Fibroblast of lung (primary cell): ENCODE results near the gene ROR2. TPM values are rescaled to one million over a fixed set of nuclear protein-coding genes. Genes with fewer than 3 reads are reported as not detected.
A peak's percentile ranks its signal among the peaks of the same experiment; 100 is the strongest.

Source experiments
- DNase-seq, 2 donors: peaks; one replicate each; pipeline versions ENCODE4 v3.0.0 to v3.0.0-alpha.2; 2010; ENCODE audit warnings: low read depth in 2 of 2
- H2AFZ ChIP-seq: 2 replicates; pipeline ENCODE4 v1.5.1; 2012; ENCODE audit warnings: low read length, control low read depth, inconsistent platforms
- H3K27ac ChIP-seq: 2 replicates; pipeline ENCODE4 v1.5.1; 2011; ENCODE audit warnings: low read length, control low read depth; ENCODE audit not compliant: insufficient read depth
- H3K27me3 ChIP-seq: 2 replicates; pipeline ENCODE4 v1.5.1; 2011; ENCODE audit warnings: mild to moderate bottlenecking, low read length; ENCODE audit not compliant: control insufficient read depth, insufficient read depth
- H3K36me3 ChIP-seq: 2 replicates; pipeline ENCODE4 v1.5.1; 2011; ENCODE audit warnings: low read length; ENCODE audit not compliant: control insufficient read depth, insufficient read depth
- H3K4me1 ChIP-seq: 2 replicates; pipeline ENCODE4 v1.5.1; 2011; ENCODE audit warnings: low read length; ENCODE audit not compliant: control insufficient read depth, insufficient read depth; ENCODE audit errors: extremely low read depth
- H3K4me2 ChIP-seq: 2 replicates; pipeline ENCODE4 v1.5.1; 2011; ENCODE audit warnings: low read length, control low read depth; ENCODE audit not compliant: insufficient read depth; ENCODE audit errors: extremely low read depth
- H3K4me3 ChIP-seq, 4 experiments: fragments of 200-600 bp in 1 of 4; sonication (generic) in 1 of 4; replicated peaks in 1 of 4; 2 replicates each; pipeline ENCODE4 v1.5.1; 2011 to 2016; ENCODE audit warnings: low read length in 4 of 4, low read depth in 3 of 4, mild to moderate bottlenecking in 3 of 4, control low read depth in 2 of 4, inconsistent platforms in 1 of 4, mixed read lengths in 1 of 4; ENCODE audit not compliant: insufficient read depth in 1 of 4; ENCODE audit errors: control extremely low read depth in 1 of 4
- H3K79me2 ChIP-seq: 2 replicates; pipeline ENCODE4 v1.5.1; 2012; ENCODE audit warnings: mild to moderate bottlenecking, low read length, inconsistent platforms; ENCODE audit not compliant: control insufficient read depth, insufficient read depth
- H3K9ac ChIP-seq: 2 replicates; pipeline ENCODE4 v1.5.1; 2011; ENCODE audit warnings: mild to moderate bottlenecking, low read length, control low read depth; ENCODE audit not compliant: insufficient read depth
- H3K9me3 ChIP-seq: 2 replicates; pipeline ENCODE4 v1.5.1; 2012; ENCODE audit warnings: low read depth, low read length; ENCODE audit not compliant: control insufficient read depth, insufficient read depth
- H4K20me1 ChIP-seq: 2 replicates; pipeline ENCODE4 v1.5.1; 2011; ENCODE audit warnings: low read length; ENCODE audit not compliant: control insufficient read depth, insufficient read depth; ENCODE audit errors: extremely low read depth
- EZH2 ChIP-seq: IDR thresholded peaks from 2 replicates; pipeline ENCODE4 v1.5.1; 2012; ENCODE audit warnings: low read length, control low read depth, mild to moderate bottlenecking; ENCODE audit errors: missing control alignments
- polyA plus RNA-seq, 2 donors: library from polyadenylated mRNA; depleted of rRNA in 1 of 2; stranded (reverse) in 1 of 2; unstranded in 1 of 2; fragments of >200 nt; gene quantifications; 2 replicates each; pipeline ENCODE4 v1.2.1, GENCODE V29; 2011 to 2012; ENCODE audit warnings: missing spikeins in 1 of 2
- total RNA-seq: library from RNA; depleted of rRNA; stranded (reverse); fragments of >200 nt; gene quantifications from 2 replicates; pipeline ENCODE4 v1.2.1, GENCODE V29; 2014
- TF ChIP-seq, protein P1 (sequence below), 2 donors: IDR thresholded peaks in 1 of 2; conservative IDR thresholded peaks in 1 of 2; 1 replicate in 1 of 2; 2 replicates in 1 of 2; pipeline ENCODE4 v1.5.1; 2011 to 2012; ENCODE audit warnings: low read length in 2 of 2, control low read depth in 1 of 2, inconsistent platforms in 1 of 2, low read depth in 1 of 2, mild to moderate bottlenecking in 1 of 2

Gene ROR2
- total and polyA plus RNA-seq, 2 donors (not counting 1 experiment from before 2014, with no cell fraction given), result 2.3 to 27.9 TPM

DNA sequence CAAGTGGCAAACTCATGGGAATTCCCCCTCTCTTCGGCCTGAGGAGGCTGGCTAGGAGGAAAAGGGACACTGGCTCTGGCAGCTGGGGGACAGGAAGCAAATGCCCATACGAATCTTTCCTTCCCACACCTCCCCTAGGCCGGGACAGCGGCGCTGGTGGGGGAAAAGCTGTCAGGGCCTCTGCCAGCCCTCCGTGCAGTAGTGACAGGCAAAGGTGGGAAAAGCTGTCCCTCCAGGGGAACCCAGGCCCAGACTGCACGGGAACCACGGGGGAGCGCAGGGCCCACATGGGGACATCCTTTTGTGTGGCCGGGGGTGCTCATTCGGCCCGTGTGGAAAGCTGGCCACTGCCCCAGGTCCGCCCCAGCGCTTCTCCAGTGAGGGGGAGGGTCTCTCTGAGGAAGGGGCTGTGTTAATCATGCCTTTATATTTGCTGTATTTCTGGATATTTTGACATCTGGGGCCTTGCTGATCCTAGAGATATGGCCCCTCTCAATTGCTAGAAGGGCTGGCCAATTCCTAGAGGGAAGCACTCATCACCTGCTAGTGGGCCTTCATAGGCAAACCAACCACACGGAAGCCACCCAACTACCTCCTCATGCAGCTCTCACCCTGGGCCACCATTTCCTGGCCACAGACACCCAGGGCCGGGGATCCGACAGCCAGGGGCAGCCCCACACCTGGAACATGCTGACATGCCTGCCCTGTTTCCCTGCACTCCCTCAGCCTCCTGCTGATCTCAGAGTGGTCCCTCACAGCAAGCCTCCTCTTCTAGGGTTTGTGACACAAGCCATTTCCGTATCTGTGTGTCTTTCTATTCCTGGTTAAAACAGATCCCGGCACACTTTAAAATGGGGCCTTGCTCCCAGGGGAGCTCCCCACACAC is 138.8 kb downstream of the ROR2 start:
- H3K9me3 ChIP-seq, result no peaks in the 10 kb centered on the region
- H3K9ac ChIP-seq, result no peak overlapping the region
- no peak overlapping the region for H3K27ac ChIP-seq
- DNase-seq, result no peak
- no peak overlapping the region for H3K4me3 ChIP-seq
- no peak overlapping the region for H2AFZ ChIP-seq
- no peak overlapping the region for H3K4me2 ChIP-seq
- no peaks in the 10 kb centered on the region for H3K27me3 ChIP-seq
- H3K36me3 ChIP-seq, result no peaks in the 10 kb centered on the region
- TF ChIP-seq EZH2, result no peak
- TF ChIP-seq, protein P1, sequence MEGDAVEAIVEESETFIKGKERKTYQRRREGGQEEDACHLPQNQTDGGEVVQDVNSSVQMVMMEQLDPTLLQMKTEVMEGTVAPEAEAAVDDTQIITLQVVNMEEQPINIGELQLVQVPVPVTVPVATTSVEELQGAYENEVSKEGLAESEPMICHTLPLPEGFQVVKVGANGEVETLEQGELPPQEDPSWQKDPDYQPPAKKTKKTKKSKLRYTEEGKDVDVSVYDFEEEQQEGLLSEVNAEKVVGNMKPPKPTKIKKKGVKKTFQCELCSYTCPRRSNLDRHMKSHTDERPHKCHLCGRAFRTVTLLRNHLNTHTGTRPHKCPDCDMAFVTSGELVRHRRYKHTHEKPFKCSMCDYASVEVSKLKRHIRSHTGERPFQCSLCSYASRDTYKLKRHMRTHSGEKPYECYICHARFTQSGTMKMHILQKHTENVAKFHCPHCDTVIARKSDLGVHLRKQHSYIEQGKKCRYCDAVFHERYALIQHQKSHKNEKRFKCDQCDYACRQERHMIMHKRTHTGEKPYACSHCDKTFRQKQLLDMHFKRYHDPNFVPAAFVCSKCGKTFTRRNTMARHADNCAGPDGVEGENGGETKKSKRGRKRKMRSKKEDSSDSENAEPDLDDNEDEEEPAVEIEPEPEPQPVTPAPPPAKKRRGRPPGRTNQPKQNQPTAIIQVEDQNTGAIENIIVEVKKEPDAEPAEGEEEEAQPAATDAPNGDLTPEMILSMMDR (conservative IDR thresholded peaks at IDR 0.05 in 1 of 2, IDR thresholded peaks at IDR 0.05 in 1 of 2; ENCODE audit: low read depth in 1 of 2, low read length in 2 of 2), result no peak
- no peaks in the 10 kb centered on the region for H4K20me1 ChIP-seq
- H3K4me1 ChIP-seq, result peaks cover 3% of the 10 kb centered on the region
- H3K79me2 ChIP-seq, result no peaks in the 10 kb centered on the region

DNA sequence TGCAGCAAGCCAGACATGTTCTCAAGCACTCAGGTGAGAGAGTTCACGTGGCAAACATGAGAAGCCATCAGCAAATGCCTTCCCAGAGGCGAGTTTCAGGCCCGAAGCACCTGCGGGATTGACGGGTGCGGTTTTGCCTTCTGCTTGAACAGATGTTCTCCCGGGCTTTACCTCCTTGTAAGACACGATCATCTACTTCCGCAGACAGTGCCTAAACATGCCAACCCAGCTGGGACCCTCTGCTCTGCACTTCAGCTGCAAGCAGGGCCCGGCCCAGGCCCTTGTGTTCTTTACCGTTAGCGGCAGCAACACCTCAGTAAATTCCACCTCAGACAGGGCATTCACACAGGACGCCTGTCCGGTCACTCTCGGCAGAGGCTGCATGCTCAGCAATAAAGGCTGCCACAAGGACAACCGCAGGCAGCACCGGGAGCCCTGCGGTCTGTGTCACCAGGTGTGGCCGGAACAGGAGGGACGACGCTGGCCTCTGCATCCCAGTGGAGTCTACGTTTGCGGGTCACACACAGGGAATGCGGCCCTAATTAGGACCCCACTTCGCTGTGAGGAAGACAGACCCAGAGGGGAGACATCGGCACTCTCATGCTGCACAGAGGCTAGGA is 139.6 kb downstream of the ROR2 start:
- Histone ChIP-seq H4K20me1 (no peaks in the 10 kb centered on the region), H3K36me3 (no peaks in the 10 kb centered on the region), H3K4me1 (peaks cover 3% of the 10 kb centered on the region), H3K27me3 (no peaks in the 10 kb centered on the region), H2AFZ (no peak overlapping the region), H3K4me3 (no peak overlapping the region), H3K79me2 (no peaks in the 10 kb centered on the region), H3K9ac (no peak overlapping the region), H3K27ac (no peak overlapping the region), H3K9me3 (no peaks in the 10 kb centered on the region), H3K4me2 (no peak overlapping the region)
- no peak for DNase-seq
- no peak for TF ChIP-seq EZH2
- TF ChIP-seq, protein P1 (conservative IDR thresholded peaks at IDR 0.05 in 1 of 2, IDR thresholded peaks at IDR 0.05 in 1 of 2; ENCODE audit: low read depth in 1 of 2, low read length in 2 of 2), result no peak

DNA sequence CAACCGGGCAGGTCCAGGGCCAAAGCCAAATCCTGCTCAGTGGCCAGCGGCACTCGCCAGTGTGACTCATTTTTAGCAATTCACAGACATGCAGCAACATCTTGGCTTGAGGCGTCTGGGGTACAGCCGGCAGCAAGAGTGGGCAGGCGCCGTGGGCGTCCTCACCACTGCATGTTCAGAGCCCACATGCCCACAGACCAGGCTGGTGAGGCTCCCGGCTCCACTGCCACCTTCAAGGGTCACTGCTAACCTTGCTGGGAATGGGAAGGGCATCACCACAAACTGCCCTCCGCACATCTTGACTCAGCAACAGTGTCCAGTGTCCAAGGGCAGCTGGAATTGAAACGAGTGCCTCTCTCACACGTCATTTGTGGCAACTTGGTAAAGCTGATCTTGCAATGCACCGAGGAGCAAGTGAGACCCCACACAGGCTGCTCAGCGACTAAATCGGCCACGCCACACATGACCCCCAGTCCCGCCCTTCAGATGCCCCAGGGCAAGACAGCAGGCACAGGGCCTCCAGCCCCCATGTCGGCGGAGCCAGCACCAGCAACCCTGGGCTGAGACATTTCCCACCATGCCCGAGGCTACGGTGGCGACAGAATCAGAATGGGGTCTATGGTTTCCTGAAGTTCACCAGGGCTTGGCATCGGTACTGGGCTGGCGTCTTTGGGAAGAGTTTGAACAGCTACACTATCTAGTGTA is 140.3 kb downstream of the ROR2 start:
- peak; percentile 57 to 63 for DNase-seq
- Histone ChIP-seq H3K4me3 (no peak overlapping the region), H2AFZ (no peak overlapping the region), H3K27ac (no peak overlapping the region), H4K20me1 (no peaks in the 10 kb centered on the region), H3K9me3 (no peaks in the 10 kb centered on the region), H3K27me3 (no peaks in the 10 kb centered on the region), H3K79me2 (no peaks in the 10 kb centered on the region), H3K4me2 (peak overlapping the region; percentile 79), H3K4me1 (peaks cover 3% of the 10 kb centered on the region), H3K36me3 (no peaks in the 10 kb centered on the region), H3K9ac (no peak overlapping the region)
- TF ChIP-seq EZH2, result no peak
- TF ChIP-seq, protein P1 (conservative IDR thresholded peaks at IDR 0.05 in 1 of 2, IDR thresholded peaks at IDR 0.05 in 1 of 2; ENCODE audit: low read depth in 1 of 2, low read length in 2 of 2), result no peak
